ENCODE results near the gene ARID1A.

The ARID1A gene

GRCh38 chr1:26831059-26831458 is 135.2 kb downstream of the ARID1A start:
- DNase-seq = no peak

All from activated CD4-positive, alpha-beta T cell treated with anti-CD3 and anti-CD28 coated beads, Interleukin-2, amount 50 U/mL, for 4 hours (primary cell).